Forelimb muscle (tissue), 1 donor: ENCODE measurements around the gene SSUH2. TPM values are rescaled to one million over a fixed set of nuclear protein-coding genes. Genes with fewer than 3 reads are reported as not detected.

Source experiments
- DNase-seq: peaks from one replicate; pipeline ENCODE4 v3.0.0-alpha.2; 2013; ENCODE audit warnings: low read depth
- polyA plus RNA-seq: library from polyadenylated mRNA; unstranded; fragments of 120-200 nt; gene quantifications from one replicate; pipeline ENCODE4 v1.2.1, GENCODE V29; 2013; ENCODE audit not compliant: insufficient read length

The SSUH2 gene
- polyA plus RNA-seq, 1 donor, result 3.5 TPM

GRCh38 chr3:8641472-8641871 lies 3.1 kb downstream of the SSUH2 start:
- no peak for DNase-seq

GRCh38 chr3:8640223-8640622 lies 4.4 kb downstream of the SSUH2 start:
- DNase-seq, result no peak

DNA sequence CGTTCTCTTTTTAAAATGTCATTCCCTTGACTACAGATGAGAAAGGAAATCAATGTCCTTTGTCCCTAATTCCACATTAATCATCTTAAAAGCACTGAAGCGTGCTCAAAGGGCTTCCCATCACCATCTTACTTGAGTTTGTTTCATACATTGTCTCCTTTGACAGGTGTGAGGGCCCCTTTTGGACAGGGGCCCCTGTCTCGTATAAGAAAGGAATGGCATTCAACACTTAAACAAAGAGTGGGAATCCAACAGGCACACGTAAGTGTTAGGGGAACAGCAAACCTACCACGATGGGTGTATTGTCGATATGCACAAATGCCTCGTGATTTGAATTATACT lies 5.0 kb downstream of the SSUH2 start:
- no peak for DNase-seq

- DNase-seq, result no peak
Measured at GRCh38 chr3:8638994-8639658, 5.5 kb downstream of the SSUH2 start.

DNA sequence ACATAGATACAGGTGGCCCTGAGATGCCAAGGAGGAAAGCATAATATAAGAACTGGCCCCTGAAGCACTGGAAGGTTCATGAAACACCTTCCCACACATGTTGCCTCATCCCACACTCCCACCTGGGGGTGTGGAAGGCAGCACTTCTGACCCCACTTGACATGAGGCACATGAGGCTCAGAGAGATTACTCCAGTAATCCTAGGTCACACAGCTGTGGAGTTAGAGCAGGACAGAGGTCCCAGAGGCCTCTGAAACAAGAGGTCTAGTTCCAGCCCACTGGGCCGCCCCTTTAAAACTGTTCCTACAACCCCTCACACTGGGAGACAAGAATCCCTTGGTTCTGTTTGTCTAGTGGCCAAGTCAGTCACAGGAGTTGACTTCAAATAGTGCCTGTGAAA lies 7.2 kb downstream of the SSUH2 start:
- no peak for DNase-seq

DNA sequence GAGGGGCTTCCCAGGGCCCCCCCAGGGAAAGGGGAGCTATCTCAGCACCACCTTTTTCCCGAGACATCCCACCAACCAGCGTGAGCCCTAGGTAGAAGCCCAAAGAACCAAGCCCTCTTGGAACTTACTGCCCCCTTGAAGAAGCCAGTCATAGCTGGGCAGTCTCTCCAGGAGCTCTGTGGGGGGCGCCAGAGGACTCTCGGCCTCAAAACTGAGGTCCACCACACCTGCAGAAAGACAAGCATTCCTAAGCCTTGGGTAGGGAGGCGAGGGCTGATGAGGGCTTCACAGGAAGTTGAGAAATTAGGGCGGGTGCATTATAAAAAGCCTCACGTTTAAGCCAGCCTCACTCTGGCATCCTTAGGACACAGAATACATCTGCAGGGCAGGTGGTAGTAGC lies 9.0 kb downstream of the SSUH2 start:
- DNase-seq, result no peak

- DNase-seq, result no peak
Measured at GRCh38 chr3:8635125-8635524, 9.5 kb downstream of the SSUH2 start.

DNA sequence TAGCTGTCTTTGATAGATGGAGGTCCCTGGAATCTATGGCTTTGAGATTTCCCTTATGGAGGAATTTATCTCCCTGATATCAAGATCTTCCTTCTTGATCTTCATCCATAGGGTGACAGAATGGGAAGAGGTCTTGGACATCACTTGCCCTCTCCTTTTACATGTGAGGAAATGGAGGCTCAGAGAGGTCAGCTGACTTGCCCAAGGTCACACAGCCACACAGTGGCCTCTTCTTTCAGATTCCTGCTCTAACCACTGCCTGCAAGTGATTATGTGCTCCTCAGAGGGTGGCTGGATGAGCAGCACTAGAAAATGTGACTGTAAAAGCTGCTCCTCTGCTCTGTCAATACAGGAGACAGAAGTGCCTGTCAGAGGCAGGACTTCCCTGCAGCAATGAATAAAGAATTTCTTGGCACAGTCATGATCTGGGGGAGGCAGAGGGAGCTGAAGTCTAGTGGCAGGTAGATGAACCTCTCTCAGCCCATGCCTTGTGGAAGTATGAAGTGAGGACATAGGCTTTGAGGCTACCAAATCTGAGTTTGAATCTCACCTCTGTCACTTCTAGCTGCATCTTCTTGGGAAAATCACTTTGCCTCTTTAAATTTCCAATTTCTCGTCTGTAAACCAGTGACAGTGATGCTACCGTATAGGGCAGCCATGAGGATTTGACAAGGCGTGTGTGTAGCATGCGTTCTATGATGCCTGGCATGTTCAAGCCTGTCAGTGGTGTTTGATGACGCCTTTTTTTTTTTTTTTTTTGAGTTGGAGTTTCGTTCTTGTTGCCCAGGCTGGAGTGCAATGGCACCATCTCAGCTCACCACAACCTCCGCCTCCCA lies 12.0 kb downstream of the SSUH2 start:
- no peak for DNase-seq

- no peak for DNase-seq
Measured at GRCh38 chr3:8631661-8632060, 12.9 kb downstream of the SSUH2 start.

DNA sequence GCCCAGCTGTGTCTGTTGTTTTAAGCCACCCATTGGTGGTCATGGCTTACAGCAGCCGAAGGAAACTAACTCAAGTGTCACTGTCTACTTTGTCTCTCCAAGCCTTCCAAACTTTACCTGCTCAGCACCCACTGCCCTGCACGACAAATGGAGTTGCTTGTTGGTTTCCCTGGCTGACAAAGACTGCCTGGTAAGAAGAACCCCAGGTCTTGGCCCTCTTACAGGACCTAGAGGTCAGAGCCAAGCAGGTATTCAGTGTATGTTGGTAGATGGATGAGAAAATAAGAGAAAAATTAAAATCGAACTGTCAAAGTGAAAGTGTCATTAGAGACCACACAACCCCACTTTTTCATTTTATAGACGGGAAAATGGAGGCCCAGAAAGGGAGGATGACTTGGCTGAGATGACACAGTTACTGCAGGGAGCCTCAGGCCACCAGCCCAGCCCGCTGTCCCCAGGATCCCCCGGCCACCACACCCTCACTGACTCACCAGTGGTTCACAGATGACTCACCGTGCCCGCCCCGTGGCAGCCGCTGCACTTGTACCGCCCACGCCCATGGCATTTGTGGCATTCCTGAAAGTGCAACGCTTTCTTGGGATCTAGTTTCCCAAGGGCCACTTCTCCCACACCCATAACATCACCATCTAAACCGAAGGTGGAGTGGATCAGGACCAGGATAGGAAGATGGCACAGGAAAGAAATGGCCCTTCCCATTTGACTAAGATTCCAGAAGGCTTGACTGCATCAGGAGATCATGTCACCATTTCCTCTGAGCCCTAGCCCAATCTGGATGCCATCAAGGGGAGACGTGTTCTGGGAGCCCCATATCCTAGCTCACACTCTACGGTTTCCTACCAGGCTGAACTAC lies 15.2 kb downstream of the SSUH2 start:
- no peak for DNase-seq

GRCh38 chr3:8627949-8628348 lies 16.6 kb downstream of the SSUH2 start:
- no peak for DNase-seq

DNA sequence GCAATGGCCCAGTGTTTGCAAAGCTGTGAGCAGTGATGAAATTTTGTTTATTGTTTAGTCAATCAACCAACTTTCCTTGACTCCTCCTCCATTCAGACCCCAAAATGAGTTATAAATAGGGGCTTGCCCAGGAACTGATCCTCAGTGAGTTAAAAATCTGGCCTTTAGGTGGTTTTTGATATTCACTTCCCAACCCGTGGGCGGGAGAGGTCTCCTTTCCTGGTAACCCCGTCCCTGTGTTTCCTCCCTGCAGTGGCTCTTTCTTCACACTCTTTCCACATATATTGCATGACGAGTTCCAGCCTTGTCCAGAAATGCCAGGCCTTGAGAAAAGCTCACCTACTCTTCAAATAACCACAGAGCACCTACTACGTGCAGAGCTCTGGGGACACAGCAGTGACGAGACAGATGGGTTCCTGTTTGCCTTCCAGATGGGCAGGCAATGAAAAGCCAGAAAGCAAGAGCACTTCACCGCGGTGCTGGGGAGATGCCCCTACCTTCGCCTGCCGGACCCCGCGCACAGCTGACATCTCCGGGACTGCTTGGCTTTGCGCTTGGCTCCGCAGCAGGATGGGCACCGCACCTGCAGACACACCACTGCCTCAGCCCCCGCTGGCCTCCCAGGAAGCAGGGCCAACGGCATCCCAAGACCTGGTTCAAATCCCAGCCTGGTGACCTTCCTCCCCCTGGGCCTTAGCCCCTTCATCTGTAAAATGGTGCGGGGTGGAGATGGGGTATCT lies 17.2 kb downstream of the SSUH2 start:
- no peak for DNase-seq

DNA sequence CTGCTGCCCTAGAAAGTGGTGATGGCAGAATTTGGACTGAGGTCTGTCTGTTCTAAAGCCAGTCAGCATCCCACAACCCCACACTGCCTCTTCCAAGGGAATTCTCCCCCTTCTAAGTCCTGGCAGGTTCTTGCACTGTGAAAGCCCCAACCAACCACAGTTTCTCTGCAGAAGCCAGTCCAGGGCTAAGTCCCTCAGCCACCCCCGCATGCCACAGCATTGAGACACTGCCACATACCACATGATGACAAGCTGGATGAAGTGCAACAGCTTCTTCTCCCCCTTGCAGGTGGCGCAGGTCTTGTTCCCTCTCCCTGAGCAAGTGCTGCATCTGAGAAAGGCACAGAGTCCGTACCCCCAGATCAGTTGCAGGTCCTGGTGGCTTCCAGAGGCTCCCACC lies 18.6 kb downstream of the SSUH2 start:
- no peak for DNase-seq

GRCh38 chr3:8624612-8625011 lies 20.0 kb downstream of the SSUH2 start:
- no peak for DNase-seq

DNA sequence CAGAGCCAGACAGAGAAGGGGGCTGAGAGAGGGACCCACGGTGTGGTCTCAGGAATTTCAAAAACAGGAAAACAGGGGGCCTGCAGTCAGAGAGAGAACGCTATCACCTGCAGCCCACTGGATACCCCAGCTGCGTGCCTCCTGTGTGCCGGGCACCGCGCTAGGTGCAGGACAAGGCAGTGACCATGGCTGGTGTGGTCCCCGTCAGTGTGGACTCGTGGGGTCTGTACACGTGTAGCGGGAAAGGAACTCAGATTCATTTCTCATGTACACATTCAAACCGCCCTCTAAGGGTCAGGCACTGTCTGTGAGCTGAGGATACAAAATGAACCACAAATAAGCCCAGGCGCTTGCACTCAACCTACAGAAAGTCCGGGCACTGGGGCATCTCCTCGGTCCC lies 20.9 kb downstream of the SSUH2 start:
- DNase-seq, result no peak

DNA sequence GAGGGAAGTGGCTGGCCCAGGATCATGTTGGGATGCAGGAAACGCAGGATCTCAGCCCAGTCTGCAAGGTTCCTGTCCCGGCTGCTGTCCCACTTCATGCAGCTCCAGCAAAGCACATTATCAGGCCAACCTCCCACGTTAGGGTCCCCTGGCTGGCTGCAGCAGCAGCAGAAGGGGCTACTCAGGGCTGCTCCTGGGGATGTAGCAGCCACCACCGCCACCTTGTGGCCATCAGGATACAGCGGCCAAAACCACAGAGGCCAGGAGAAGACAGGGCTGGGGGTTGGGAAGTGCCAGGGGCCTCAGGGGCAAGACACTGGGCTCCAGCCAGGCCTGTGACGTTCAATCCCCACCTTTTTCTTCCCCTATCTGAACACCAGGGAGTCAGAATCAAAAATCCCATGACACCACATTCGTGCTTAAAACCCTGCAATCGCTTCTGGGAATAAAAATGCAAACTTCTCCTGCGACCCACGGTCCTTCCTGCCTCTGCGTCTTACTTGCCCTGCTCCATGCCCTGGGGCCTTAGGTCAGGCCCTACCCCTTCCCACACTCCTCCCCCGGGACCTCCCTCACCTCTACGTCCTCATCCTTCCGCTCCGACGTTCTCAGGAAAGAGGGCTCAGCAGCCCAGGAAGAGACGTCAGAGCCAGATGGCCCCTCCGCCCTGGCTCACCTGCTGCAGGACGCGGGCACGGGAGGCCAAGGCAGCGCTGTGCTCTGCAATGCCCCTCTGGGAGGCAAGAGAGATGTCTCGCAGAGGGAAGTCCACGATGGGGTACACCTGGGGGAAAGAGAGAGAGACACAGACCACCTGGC lies 21.5 kb downstream of the SSUH2 start:
- no peak for DNase-seq

DNA sequence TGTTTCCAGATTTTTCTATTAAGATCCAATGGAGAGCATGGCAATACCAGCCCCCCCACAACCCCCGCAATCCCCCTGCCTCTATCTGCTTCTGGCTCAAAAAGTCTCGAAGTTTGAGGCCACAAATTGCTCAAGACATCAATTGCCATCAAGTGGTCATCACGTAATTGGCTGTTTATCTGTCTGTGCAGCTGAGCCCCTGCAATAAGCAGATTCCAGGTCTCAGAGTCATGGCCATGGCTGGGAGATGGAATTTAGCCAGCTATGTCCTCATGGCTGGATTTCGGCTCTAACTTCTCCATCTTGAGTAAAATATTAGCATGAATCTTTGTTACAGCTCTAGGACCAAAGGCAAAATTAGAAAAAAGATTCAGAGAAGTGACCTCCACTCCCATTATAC lies 22.7 kb downstream of the SSUH2 start:
- peak; percentile 35 for DNase-seq

DNA sequence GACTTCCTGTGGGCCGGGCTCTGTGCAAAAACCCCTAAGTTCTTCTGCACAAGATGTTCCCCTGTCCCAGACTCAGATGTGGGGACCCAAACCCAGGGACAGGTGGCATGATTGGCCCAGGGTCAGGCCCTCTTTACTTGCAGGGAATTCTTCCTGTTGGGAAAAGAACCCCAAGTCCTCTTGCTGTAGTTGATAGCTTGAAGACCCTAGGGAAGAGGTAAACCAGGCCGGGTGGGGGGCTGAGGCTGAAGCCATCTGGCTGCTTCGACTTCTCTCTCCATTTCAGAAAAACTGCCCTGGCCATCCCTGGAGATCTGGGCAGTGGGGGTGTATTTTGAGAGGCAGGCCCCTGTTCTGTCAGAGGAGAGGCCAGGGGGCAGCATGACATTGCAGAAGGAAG lies 23.5 kb downstream of the SSUH2 start:
- DNase-seq, result no peak

DNA sequence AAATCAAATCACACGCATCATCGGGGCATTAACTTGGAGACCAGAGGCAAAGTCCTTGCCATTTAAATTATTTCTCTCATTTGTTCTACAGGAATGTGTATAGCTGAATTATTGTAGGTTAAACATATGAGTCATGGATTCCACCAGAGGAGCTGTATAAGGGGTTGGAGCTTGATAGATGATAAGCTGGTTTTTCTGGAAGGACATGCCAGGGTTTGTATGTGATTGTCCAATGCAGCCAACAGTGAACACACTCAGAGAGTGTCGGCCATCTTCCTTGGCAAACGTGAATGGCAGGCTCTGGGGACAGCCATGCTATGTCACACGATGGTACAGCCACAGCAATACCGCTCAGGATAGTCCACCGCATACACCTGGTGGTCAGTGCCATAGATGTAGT lies 25.1 kb downstream of the SSUH2 start:
- DNase-seq, result no peak

DNA sequence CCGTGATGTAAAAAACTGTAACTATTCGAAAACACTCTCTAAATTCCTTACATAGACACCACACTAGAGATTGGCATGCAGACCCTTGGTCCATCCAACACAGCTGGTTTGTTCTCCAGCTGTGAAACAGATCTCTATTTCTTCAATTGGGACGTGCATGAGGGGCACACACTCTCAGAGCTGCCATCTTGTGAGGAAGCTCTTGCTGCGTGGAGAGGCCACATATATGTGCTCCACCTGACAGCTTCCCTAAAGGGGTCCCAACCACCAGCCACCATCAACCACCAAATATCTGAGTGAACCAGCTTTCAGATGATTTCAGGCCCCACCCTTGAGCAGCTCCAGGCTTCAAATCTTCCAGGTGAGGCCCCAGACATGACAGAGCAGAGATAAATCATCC lies 25.6 kb downstream of the SSUH2 start:
- DNase-seq, result no peak

DNA sequence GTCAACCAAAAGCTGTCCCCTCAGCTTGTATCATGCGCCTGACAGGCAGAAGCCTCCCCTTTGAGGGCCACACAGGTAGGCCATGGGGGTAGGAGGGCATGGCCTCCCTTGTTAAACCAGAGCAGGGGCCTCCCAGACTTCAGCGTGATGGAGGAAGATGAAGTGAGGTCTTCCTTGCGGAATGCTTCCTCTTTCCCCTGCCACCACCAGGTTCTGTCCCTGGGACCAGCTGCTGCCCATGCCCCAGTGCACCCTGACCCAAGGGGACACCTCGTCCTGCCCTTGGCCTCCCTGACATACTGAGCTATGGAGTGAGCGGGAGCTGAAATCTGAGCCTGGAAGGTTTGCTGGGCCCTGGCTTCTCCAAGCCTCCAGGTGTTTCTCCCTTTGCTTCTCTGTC lies 26.7 kb downstream of the SSUH2 start:
- no peak for DNase-seq
